ENCODE measurements around the gene RNF141.

GRCh38 chr11:10490032-10490397 lies 51.0 kb downstream of the RNF141 start:
- no peak for TF ChIP-seq CTCF (IDR thresholded peaks at IDR 0.05)
- no peak for TF ChIP-seq POLR2A (IDR thresholded peaks at IDR 0.05)

All from Peyer's patch (tissue), 4 donors.